ENCODE measurements around the gene AOAH. TPM values are rescaled to one million over a fixed set of nuclear protein-coding genes. Genes with fewer than 3 reads are reported as not detected.
"Not testable (repeated sequence)": the region's sequence is repeated elsewhere in the genome, so short reads cannot be mapped to it uniquely, and the experiment has no call there.

The AOAH gene
- total RNA-seq, 2 experiments from 2014 or later: 17.7 to 18.0 TPM

GRCh38 chr7:36654436-36654835 lies 69.9 kb downstream of the AOAH start:
- ATAC-seq: no peak
- ChIA-PET POLR2A (interaction anchor here (1.0 kb wide), 1 partner anchor 16 kb away, joined by 3 read pairs; no protein-coding TSS in a partner anchor), CTCF (interaction anchor here (10.4 kb wide), 1 partner anchor 15 kb away, joined by 72 read pairs; no protein-coding TSS in a partner anchor)
- H3K27ac Mint-ChIP-seq: no peak overlapping the region
- no peak for DNase-seq
- H3K4me3 Mint-ChIP-seq: no peak overlapping the region
- H3K4me1 Mint-ChIP-seq (ENCODE audit: low read depth): peaks cover 27% of the 10 kb centered on the region
- no peaks in the 10 kb centered on the region for H3K27me3 Mint-ChIP-seq (ENCODE audit: low read depth)
- peaks cover 19% of the 10 kb centered on the region for H3K36me3 Mint-ChIP-seq (ENCODE audit: low read depth)
- H3K9me3 Mint-ChIP-seq (ENCODE audit: insufficient read depth): no peaks in the 10 kb centered on the region

GRCh38 chr7:36653663-36654355 lies 70.5 kb downstream of the AOAH start:
- Mint-ChIP-seq H3K4me1 (ENCODE audit: low read depth) (peaks cover 27% of the 10 kb centered on the region), H3K27me3 (ENCODE audit: low read depth) (no peaks in the 10 kb centered on the region), H3K9me3 (ENCODE audit: insufficient read depth) (no peaks in the 10 kb centered on the region), H3K36me3 (ENCODE audit: low read depth) (peaks cover 19% of the 10 kb centered on the region), H3K27ac (no peak overlapping the region), H3K4me3 (no peak overlapping the region)
- DNase-seq (no peak), ATAC-seq (no peak)
- ChIA-PET POLR2A (interaction anchor here (1.0 to 1.4 kb wide), 2 partner anchors 13 to 15 kb away, joined by 3 to 5 read pairs; no protein-coding TSS in a partner anchor), CTCF (interaction anchor here (0.8 to 10.4 kb wide), 3 partner anchors 14 to 27 kb away, joined by 3 to 72 read pairs (median 5); no protein-coding TSS in a partner anchor)

GRCh38 chr7:36653008-36653662 lies 71.2 kb downstream of the AOAH start:
- H3K9me3 Mint-ChIP-seq (ENCODE audit: insufficient read depth): no peaks in the 10 kb centered on the region
- no peak overlapping the region for H3K27ac Mint-ChIP-seq
- peaks cover 19% of the 10 kb centered on the region for H3K36me3 Mint-ChIP-seq (ENCODE audit: low read depth)
- H3K4me3 Mint-ChIP-seq: no peak overlapping the region
- no peaks in the 10 kb centered on the region for H3K27me3 Mint-ChIP-seq (ENCODE audit: low read depth)
- DNase-seq (no peak), ATAC-seq (no peak)
- CTCF ChIA-PET: interaction anchor here (0.8 to 10.4 kb wide), 3 partner anchors 13 to 27 kb away, joined by 3 to 72 read pairs (median 5); no protein-coding TSS in a partner anchor
- H3K4me1 Mint-ChIP-seq (ENCODE audit: low read depth): peaks cover 27% of the 10 kb centered on the region
- POLR2A ChIA-PET: interaction anchor here (1.0 to 1.4 kb wide), 2 partner anchors 12 to 14 kb away, joined by 3 to 5 read pairs; no protein-coding TSS in a partner anchor

- Mint-ChIP-seq H3K27me3 (ENCODE audit: low read depth) (no peaks in the 10 kb centered on the region), H3K9me3 (ENCODE audit: insufficient read depth) (no peaks in the 10 kb centered on the region), H3K4me3 (no peak overlapping the region), H3K4me1 (ENCODE audit: low read depth) (peaks cover 20% of the 10 kb centered on the region), H3K36me3 (ENCODE audit: low read depth) (peaks cover 17% of the 10 kb centered on the region), H3K27ac (no peak overlapping the region)
- POLR2A ChIA-PET: interaction anchor here (0.6 to 1.4 kb wide), 2 partner anchors 11 to 131 kb away, joined by 3 to 5 read pairs; no protein-coding TSS in a partner anchor
- no peak for ATAC-seq
- CTCF ChIA-PET: interaction anchor here (10.4 kb wide), 1 partner anchor 17 kb away, joined by 72 read pairs; no protein-coding TSS in a partner anchor
- no peak for DNase-seq
Observed at GRCh38 chr7:36652431-36652830, 71.9 kb downstream of the AOAH start.

- H3K36me3 Mint-ChIP-seq (ENCODE audit: low read depth): peaks cover 16% of the 10 kb centered on the region
- CTCF ChIA-PET: interaction anchor here (1.0 kb wide), 1 partner anchor 179 kb away, joined by 4 read pairs; no protein-coding TSS in a partner anchor
- peaks cover 13% of the 10 kb centered on the region for H3K4me1 Mint-ChIP-seq (ENCODE audit: low read depth)
- no peak overlapping the region for H3K4me3 Mint-ChIP-seq
- DNase-seq (no peak), ATAC-seq (no peak)
- H3K27me3 Mint-ChIP-seq (ENCODE audit: low read depth): no peaks in the 10 kb centered on the region
- H3K27ac Mint-ChIP-seq: no peak overlapping the region
- POLR2A ChIA-PET: no interaction called here
- no peaks in the 10 kb centered on the region for H3K9me3 Mint-ChIP-seq (ENCODE audit: insufficient read depth)
Observed at GRCh38 chr7:36651404-36651803, 72.9 kb downstream of the AOAH start.

GRCh38 chr7:36650766-36651312 lies 73.5 kb downstream of the AOAH start:
- Mint-ChIP-seq H3K9me3 (ENCODE audit: insufficient read depth) (no peaks in the 10 kb centered on the region), H3K4me3 (no peak overlapping the region), H3K4me1 (ENCODE audit: low read depth) (peaks cover 11% of the 10 kb centered on the region), H3K27me3 (ENCODE audit: low read depth) (no peaks in the 10 kb centered on the region), H3K36me3 (ENCODE audit: low read depth) (peaks cover 16% of the 10 kb centered on the region), H3K27ac (no peak overlapping the region)
- POLR2A ChIA-PET: no interaction called here
- DNase-seq (no peak), ATAC-seq (no peak)
- CTCF ChIA-PET: interaction anchor here (2.1 kb wide), 1 partner anchor 20 kb away, joined by 8 read pairs; no protein-coding TSS in a partner anchor

GRCh38 chr7:36650320-36650719 lies 74.0 kb downstream of the AOAH start:
- POLR2A ChIA-PET: no interaction called here
- CTCF ChIA-PET: interaction anchor here (2.1 kb wide), 1 partner anchor 21 kb away, joined by 8 read pairs; no protein-coding TSS in a partner anchor
- H3K4me1 Mint-ChIP-seq (ENCODE audit: low read depth): peaks cover 13% of the 10 kb centered on the region
- no peak overlapping the region for H3K4me3 Mint-ChIP-seq
- no peak for ATAC-seq
- no peak for DNase-seq
- no peaks in the 10 kb centered on the region for H3K9me3 Mint-ChIP-seq (ENCODE audit: insufficient read depth)
- H3K27ac Mint-ChIP-seq: no peak overlapping the region
- peaks cover 16% of the 10 kb centered on the region for H3K36me3 Mint-ChIP-seq (ENCODE audit: low read depth)
- no peaks in the 10 kb centered on the region for H3K27me3 Mint-ChIP-seq (ENCODE audit: low read depth)

- H3K9me3 Mint-ChIP-seq (ENCODE audit: insufficient read depth); H3K27ac Mint-ChIP-seq; ATAC-seq; H3K4me3 Mint-ChIP-seq; H3K27me3 Mint-ChIP-seq (ENCODE audit: low read depth); POLR2A ChIA-PET; DNase-seq: not testable (repeated sequence)
- CTCF ChIA-PET: interaction anchor here (2.1 kb wide), 1 partner anchor 22 kb away, joined by 8 read pairs; no protein-coding TSS in a partner anchor
- peaks cover 15% of the 10 kb centered on the region for H3K4me1 Mint-ChIP-seq (ENCODE audit: low read depth)
- peaks cover 12% of the 10 kb centered on the region for H3K36me3 Mint-ChIP-seq (ENCODE audit: low read depth)
Observed at GRCh38 chr7:36649319-36649718, 75.0 kb downstream of the AOAH start.

GRCh38 chr7:36648441-36648840 lies 75.9 kb downstream of the AOAH start:
- Mint-ChIP-seq H3K4me3 (no peak overlapping the region), H3K27me3 (ENCODE audit: low read depth) (no peaks in the 10 kb centered on the region), H3K4me1 (ENCODE audit: low read depth) (peaks cover 14% of the 10 kb centered on the region), H3K36me3 (ENCODE audit: low read depth) (peaks cover 16% of the 10 kb centered on the region), H3K27ac (no peak overlapping the region), H3K9me3 (ENCODE audit: insufficient read depth) (peaks cover 4% of the 10 kb centered on the region)
- ATAC-seq (no peak), DNase-seq (no peak)
- CTCF ChIA-PET: interaction anchor here (1.3 kb wide), 1 partner anchor 161 kb away, joined by 3 read pairs; no protein-coding TSS in a partner anchor
- POLR2A ChIA-PET: interaction anchor here (0.5 kb wide), 1 partner anchor 39 kb away, joined by 3 read pairs; no protein-coding TSS in a partner anchor

GRCh38 chr7:36644625-36645422 lies 79.5 kb downstream of the AOAH start:
- POLR2A ChIA-PET: no interaction called here
- no peak overlapping the region for H3K27ac Mint-ChIP-seq
- no peak for DNase-seq
- H3K36me3 Mint-ChIP-seq (ENCODE audit: low read depth): peaks cover 15% of the 10 kb centered on the region
- no peak for ATAC-seq
- CTCF ChIA-PET: no interaction called here
- peaks cover 4% of the 10 kb centered on the region for H3K9me3 Mint-ChIP-seq (ENCODE audit: insufficient read depth)
- H3K4me3 Mint-ChIP-seq: no peak overlapping the region
- H3K27me3 Mint-ChIP-seq (ENCODE audit: low read depth): no peaks in the 10 kb centered on the region
- peaks cover 44% of the 10 kb centered on the region for H3K4me1 Mint-ChIP-seq (ENCODE audit: low read depth)

- ChIA-PET CTCF (interaction anchor here (5.4 kb wide), 1 partner anchor 28 kb away, joined by 62 read pairs; no protein-coding TSS in a partner anchor), POLR2A (no interaction called here)
- ATAC-seq (no peak), DNase-seq (no peak)
- Mint-ChIP-seq H3K36me3 (ENCODE audit: low read depth) (peaks cover 29% of the 10 kb centered on the region), H3K4me1 (ENCODE audit: low read depth) (peaks cover 68% of the 10 kb centered on the region), H3K9me3 (ENCODE audit: insufficient read depth) (peaks cover 4% of the 10 kb centered on the region), H3K4me3 (no peak overlapping the region), H3K27ac (peak overlapping the region; percentile 36), H3K27me3 (ENCODE audit: low read depth) (no peaks in the 10 kb centered on the region)
Observed at GRCh38 chr7:36642414-36642813, 81.9 kb downstream of the AOAH start.

Data from activated CD8-positive, alpha-beta T cell treated with anti-CD3 and anti-CD28 coated beads, Interleukin-2, amount 10 ng/mL, durations not matched to agents 7 days and 5 days (primary cell).